CD14-positive monocyte (primary cell): ENCODE data around the gene GCG. TPM values are rescaled to one million over a fixed set of nuclear protein-coding genes. Genes with fewer than 3 reads are reported as not detected.

Experiments
- DNase-seq, 3 donors: peaks; one replicate each; pipeline ENCODE4 v3.0.0-alpha.2; 2011 to 2022
- H2AFZ ChIP-seq: 2 replicates; pipeline ENCODE4 v1.6.0; 2012; ENCODE audit warnings: mild to moderate bottlenecking, low read depth, low read length, inconsistent platforms; ENCODE audit not compliant: insufficient read depth, poor library complexity, severe bottlenecking
- H3K27ac ChIP-seq, 2 donors: 1 replicate in 1 of 2; 2 replicates in 1 of 2; pipeline ENCODE4 v1.5.1; 2012 to 2013; ENCODE audit warnings: low read length in 2 of 2, control low read depth in 1 of 2, inconsistent platforms in 1 of 2, low read depth in 1 of 2, mild to moderate bottlenecking in 1 of 2
- H3K27me3 ChIP-seq, 2 donors: one replicate each; pipeline versions ENCODE4 v1.6.0 to v1.6.1; 2011 to 2013; ENCODE audit warnings: low read length in 2 of 2; ENCODE audit not compliant: control insufficient read depth in 2 of 2, insufficient read depth in 2 of 2
- H3K36me3 ChIP-seq, 2 donors: replicated peaks in 1 of 2; 1 replicate in 1 of 2; 2 replicates in 1 of 2; pipeline versions ENCODE4 v1.5.1 to v1.6.1; 2012 to 2013; ENCODE audit warnings: low read length in 2 of 2, control low read depth in 1 of 2, inconsistent platforms in 1 of 2, mild to moderate bottlenecking in 1 of 2; ENCODE audit not compliant: insufficient read depth in 2 of 2, control insufficient read depth in 1 of 2
- H3K4me1 ChIP-seq, 2 donors: 1 replicate in 1 of 2; 2 replicates in 1 of 2; pipeline versions ENCODE4 v1.5.1 to v1.6.1; 2012 to 2013; ENCODE audit warnings: low read length in 2 of 2, control low read depth in 1 of 2, inconsistent platforms in 1 of 2, mild to moderate bottlenecking in 1 of 2, moderate library complexity in 1 of 2; ENCODE audit not compliant: insufficient read depth in 2 of 2, control insufficient read depth in 1 of 2
- H3K4me2 ChIP-seq: replicated peaks from 2 replicates; pipeline ENCODE3; 2012; ENCODE audit warnings: low read length, moderate library complexity, mild to moderate bottlenecking; ENCODE audit not compliant: poor library complexity, severe bottlenecking; ENCODE audit errors: extremely low read depth
- H3K4me3 ChIP-seq, 3 experiments: fragments of 200-600 bp in 1 of 3; sonication (generic) in 1 of 3; replicated peaks in 1 of 3; 1 replicate in 2 of 3; 2 replicates in 1 of 3; pipeline ENCODE4 v1.5.1; 2011 to 2013; ENCODE audit warnings: low read length in 3 of 3, mild to moderate bottlenecking in 3 of 3, control low read depth in 2 of 3, low read depth in 2 of 3, inconsistent platforms in 1 of 3, moderate library complexity in 1 of 3
- H3K79me2 ChIP-seq: 2 replicates; pipeline ENCODE4 v1.6.0; 2012; ENCODE audit warnings: mild to moderate bottlenecking, control low read depth, inconsistent platforms, low read length, moderate library complexity; ENCODE audit not compliant: insufficient read depth
- H3K9ac ChIP-seq: 2 replicates; pipeline ENCODE4 v1.6.0; 2017; ENCODE audit warnings: low read length, mild to moderate bottlenecking; ENCODE audit not compliant: insufficient read depth, poor library complexity, severe bottlenecking
- H3K9me3 ChIP-seq, 2 donors: replicated peaks in 1 of 2; 1 replicate in 1 of 2; 2 replicates in 1 of 2; pipeline versions ENCODE4 v1.5.1 to v1.6.1; 2012 to 2013; ENCODE audit warnings: low read length in 2 of 2, control low read depth in 1 of 2; ENCODE audit not compliant: control insufficient read depth in 1 of 2, insufficient read depth in 1 of 2
- H4K20me1 ChIP-seq: 2 replicates; pipeline ENCODE4 v1.6.0; 2012; ENCODE audit warnings: mild to moderate bottlenecking, low read length, control low read depth, moderate library complexity; ENCODE audit not compliant: insufficient read depth
- H3K27ac Mint-ChIP-seq, 7 donors: one replicate each; pipeline ENCODE4 v1.8.0; 2020; ENCODE audit warnings: mild to moderate bottlenecking in 7 of 7, mixed read lengths in 7 of 7, moderate library complexity in 6 of 7, inconsistent platforms in 2 of 7
- H3K27me3 Mint-ChIP-seq, 3 donors: one replicate each; pipeline ENCODE4 v1.8.0; 2021 to 2022; ENCODE audit warnings: low read depth in 3 of 3, mild to moderate bottlenecking in 3 of 3, mixed read lengths in 3 of 3, moderate library complexity in 3 of 3, inconsistent platforms in 1 of 3
- H3K36me3 Mint-ChIP-seq, 2 donors: one replicate each; pipeline ENCODE4 v1.8.0; 2020; ENCODE audit warnings: mixed read lengths in 2 of 2, inconsistent platforms in 1 of 2, mild to moderate bottlenecking in 1 of 2
- H3K4me1 Mint-ChIP-seq: one replicate; pipeline ENCODE4 v1.8.0; 2020; ENCODE audit warnings: mild to moderate bottlenecking, mixed read lengths
- H3K4me3 Mint-ChIP-seq, 2 donors: one replicate each; pipeline ENCODE4 v1.8.0; 2020; ENCODE audit warnings: mild to moderate bottlenecking in 2 of 2, mixed read lengths in 2 of 2, moderate library complexity in 1 of 2
- H3K9me3 Mint-ChIP-seq, 7 donors: one replicate each; pipeline ENCODE4 v1.8.0; 2020 to 2022; ENCODE audit warnings: mixed read lengths in 7 of 7, mild to moderate bottlenecking in 6 of 7, moderate library complexity in 6 of 7, inconsistent platforms in 2 of 7
- CTCF ChIP-seq: fragments of 200-600 bp; IDR thresholded peaks from one replicate; pipeline ENCODE4 v1.8.0; 2022; ENCODE audit warnings: antibody characterized with exemption, mild to moderate bottlenecking
- WGBS: methylation state at CpG from one replicate; pipeline ENCODE4 v1.1.5; 2013; ENCODE audit warnings: missing lambda C conversion rate; ENCODE audit not compliant: insufficient coverage; 5-methylcytosine and 5-hydroxymethylcytosine counted together
- intact Hi-C, 2 donors: fragments of 100-400 bp; cut with micrococcal nuclease; formaldehyde crosslinking; loops; one replicate each; pipeline versions ENCODE4 v1.15.0 to v1.15.1; 2023
- polyA plus RNA-seq, 3 donors: library from polyadenylated mRNA; depleted of rRNA in 1 of 3; unstranded in 2 of 3; stranded (reverse) in 1 of 3; fragments of 300-500 nt in 2 of 3; fragments of >200 nt in 1 of 3; fragmentation: Illumina TruSeq in 2 of 3; gene quantifications; 1 replicate in 2 of 3; 2 replicates in 1 of 3; pipeline ENCODE4 v1.2.3, GENCODE V29; 2012 to 2021

Gene GCG
- polyA plus RNA-seq, 3 donors: not detected

- Histone ChIP-seq H2AFZ (no peak overlapping the region), H3K4me1 (peaks cover under 1 to 1% of the 10 kb centered on the region in 2 donors), H3K9me3 (no peaks in the 10 kb centered on the region), H3K4me2 (no peak overlapping the region), H4K20me1 (no peaks in the 10 kb centered on the region), H3K36me3 (no peaks in the 10 kb centered on the region), H3K4me3 (no peak overlapping the region), H3K9ac (no peak overlapping the region), H3K27me3 (no peaks in the 10 kb centered on the region), H3K27ac (no peak overlapping the region), H3K79me2 (no peaks in the 10 kb centered on the region)
- intact Hi-C loops: no loop called here
- H3K4me1 Mint-ChIP-seq: peaks cover 3% of the 10 kb centered on the region
- no peak overlapping the region for H3K4me3 Mint-ChIP-seq
- no CpG with 5 or more reads among the region's 1 CpG for WGBS
- peaks cover 2 to 6% (median 5%) of the 10 kb centered on the region in 3 donors for H3K27me3 Mint-ChIP-seq
- no peak for TF ChIP-seq CTCF
- H3K9me3 Mint-ChIP-seq: no peaks in the 10 kb centered on the region
- DNase-seq: no peak
- no peak overlapping the region for H3K27ac Mint-ChIP-seq
- no peaks in the 10 kb centered on the region for H3K36me3 Mint-ChIP-seq
Observed at GRCh38 chr2:162106746-162107145, 45.3 kb downstream of the GCG start.

- no peak overlapping the region for H3K9ac ChIP-seq
- no peaks in the 10 kb centered on the region for H3K9me3 Mint-ChIP-seq
- H3K4me3 ChIP-seq: no peak overlapping the region
- no peak overlapping the region for H3K27ac ChIP-seq
- no peaks in the 10 kb centered on the region for H3K36me3 Mint-ChIP-seq
- WGBS: 32% methylated on average over 3 of the region's 3 CpGs
- no peaks in the 10 kb centered on the region for H3K36me3 ChIP-seq
- H3K27ac Mint-ChIP-seq: no peak overlapping the region
- no peak overlapping the region for H3K4me3 Mint-ChIP-seq
- intact Hi-C loops: no loop called here
- TF ChIP-seq CTCF: no peak
- no peaks in the 10 kb centered on the region for H3K27me3 ChIP-seq
- H3K27me3 Mint-ChIP-seq: peaks cover 2 to 6% (median 5%) of the 10 kb centered on the region in 3 donors
- no peaks in the 10 kb centered on the region for H4K20me1 ChIP-seq
- no peaks in the 10 kb centered on the region for H3K79me2 ChIP-seq
- no peak for DNase-seq
- no peaks in the 10 kb centered on the region for H3K9me3 ChIP-seq
- no peak overlapping the region for H2AFZ ChIP-seq
- H3K4me1 ChIP-seq: no peaks in the 10 kb centered on the region
- H3K4me2 ChIP-seq: no peak overlapping the region
- peaks cover 2% of the 10 kb centered on the region for H3K4me1 Mint-ChIP-seq
Observed at GRCh38 chr2:162106146-162106551, 45.9 kb downstream of the GCG start.
